K562 (cell line): ENCODE measurements around the gene LETM1. TPM values are rescaled to one million over a fixed set of nuclear protein-coding genes. Genes with fewer than 3 reads are reported as not detected.

Experiments
- ATAC-seq: fragments of 200-7000 bp; cut with Tn5 transposase; 3 replicates; pipeline ENCODE4 v1.9.1; 2020; ENCODE audit warnings: moderate library complexity
- BruUV-seq: library from RNA; stranded (reverse); fragments of 400-500 nt; replicated peaks from 2 replicates; lab custom pipeline; 2021; lab: Mats Ljungman, UMichigan
- CTCF ChIA-PET: fragments of 300-600 bp; formaldehyde crosslinking; extraction: SDS; loops from one replicate; lab custom pipeline; 2021; ENCODE audit warnings: low intra/inter-chr PET ratio; lab: Yijun Ruan, JAX
- POLR2A ChIA-PET: fragments of 300-600, 350-650 bp; sonication (Branson Sonifier 250); formaldehyde crosslinking; extraction: SDS; loops from one replicate; lab custom pipeline; 2021; ENCODE audit warnings: antibody characterized with exemption, inconsistent platforms; lab: Yijun Ruan, JAX
- DNase-seq, 4 experiments: peaks; one replicate each; pipeline versions ENCODE4 v3.0.0 to v3.0.0-alpha.2; 2011 to 2018; ENCODE audit warnings: low spot score in 3 of 4, mixed read lengths in 3 of 4; ENCODE audit errors: extremely low read depth in 1 of 4
- FAIRE-seq: peaks from 2 replicates; lab custom pipeline; 2011; peaks lifted over from hg19 to GRCh38; lab: Jason Lieb, UNC
- H2AFZ ChIP-seq: 2 replicates; pipeline ENCODE4 v1.6.0; 2011; ENCODE audit warnings: low read depth, low read length, control low read depth, inconsistent platforms
- H3K27ac ChIP-seq: fragments of 200-600 bp; 3 replicates; pipeline ENCODE4 v1.8.0; 2011; ENCODE audit warnings: low read depth, mild to moderate bottlenecking, control low read depth, inconsistent platforms, low read length, moderate library complexity, mixed read lengths; ENCODE audit errors: extremely low read depth
- H3K27me3 ChIP-seq, 2 experiments: fragments of 300-600 bp in 1 of 2; 2 replicates in 1 of 2; 3 replicates in 1 of 2; pipeline versions ENCODE4 v1.6.0 to v1.8.0; 2011; ENCODE audit warnings: inconsistent platforms in 2 of 2, low read length in 2 of 2, mild to moderate bottlenecking in 1 of 2, mixed read lengths in 1 of 2, moderate library complexity in 1 of 2; ENCODE audit not compliant: control insufficient read depth in 2 of 2, insufficient read depth in 2 of 2
- H3K36me3 ChIP-seq: fragments of 300-600 bp; 3 replicates; pipeline ENCODE4 v1.8.0; 2011; ENCODE audit warnings: mild to moderate bottlenecking, low read length, inconsistent platforms; ENCODE audit not compliant: control insufficient read depth, insufficient read depth
- H3K4me1 ChIP-seq, 2 experiments: fragments of 200-600 bp in 1 of 2; replicated peaks in 1 of 2; 2 replicates in 1 of 2; 3 replicates in 1 of 2; pipeline versions ENCODE4 v1.5.1 to v1.8.0; 2011; ENCODE audit warnings: inconsistent platforms in 2 of 2, low read length in 2 of 2, mild to moderate bottlenecking in 1 of 2, mixed read lengths in 1 of 2, moderate library complexity in 1 of 2; ENCODE audit not compliant: control insufficient read depth in 2 of 2, insufficient read depth in 2 of 2
- H3K4me2 ChIP-seq: 2 replicates; pipeline ENCODE4 v1.6.1; 2011; ENCODE audit warnings: low read length, control low read depth, inconsistent platforms, mixed read lengths; ENCODE audit not compliant: insufficient read depth
- H3K4me3 ChIP-seq: fragments of 200-600 bp; sonication (generic), shearing (Covaris generic); 2 replicates; pipeline ENCODE4 v1.5.1; 2016; ENCODE audit warnings: control low read depth, inconsistent platforms
- H3K79me2 ChIP-seq: fragments of 200-600 bp; 3 replicates; pipeline ENCODE4 v1.8.0; 2011; ENCODE audit warnings: low read length, inconsistent platforms; ENCODE audit not compliant: control insufficient read depth, insufficient read depth
- H3K9ac ChIP-seq, 2 experiments: 2 replicates each; pipeline versions ENCODE4 v1.6.0 to v1.6.1; 2011; ENCODE audit warnings: low read depth in 2 of 2, low read length in 2 of 2, control low read depth in 1 of 2, inconsistent platforms in 1 of 2, mild to moderate bottlenecking in 1 of 2, mixed read lengths in 1 of 2; ENCODE audit not compliant: insufficient read depth in 1 of 2
- H3K9me1 ChIP-seq: one replicate; pipeline ENCODE4 v1.6.0; 2011; ENCODE audit warnings: inconsistent platforms, mild to moderate bottlenecking, low read length, moderate library complexity; ENCODE audit not compliant: control insufficient read depth, insufficient read depth
- H3K9me3 ChIP-seq: replicated peaks from 2 replicates; pipeline ENCODE4 v1.5.1; 2011; ENCODE audit warnings: low read depth, low read length, inconsistent platforms; ENCODE audit not compliant: control insufficient read depth, insufficient read depth
- H4K20me1 ChIP-seq: replicated peaks from 2 replicates; pipeline ENCODE4 v1.6.1; 2011; ENCODE audit warnings: low read length, inconsistent platforms, mixed read lengths; ENCODE audit not compliant: control insufficient read depth, insufficient read depth
- BRD4 ChIP-seq: fragments of 200-600 bp; sonication (generic); IDR thresholded peaks from 2 replicates; pipeline ENCODE4 v1.6.1; 2017; ENCODE audit warnings: inconsistent platforms
- CC2D1A ChIP-seq: fragments of 450-650 bp; IDR thresholded peaks from 2 replicates; pipeline ENCODE4 v1.6.1; 2017; ENCODE audit warnings: mild to moderate bottlenecking
- CREB1 ChIP-seq, 2 experiments: sonication (generic) in 1 of 2; formaldehyde crosslinking in 1 of 2; IDR thresholded peaks; 2 replicates each; pipeline versions ENCODE4 v1.6.1 to v1.8.0; 2012 to 2022; ENCODE audit warnings: inconsistent platforms in 1 of 2, mild to moderate bottlenecking in 1 of 2, missing genetic modification reagents in 1 of 2, moderate library complexity in 1 of 2
- E2F3 ChIP-seq: fragments of 250-450 bp; sonication (Bioruptor Pico); IDR thresholded peaks from 2 replicates; pipeline ENCODE4 v1.4.0; 2020; ENCODE audit warnings: mild to moderate bottlenecking
- EGR1 ChIP-seq: fragments of 450-650 bp; conservative IDR thresholded peaks from 2 replicates; pipeline ENCODE4 v1.6.1; 2017; ENCODE audit warnings: mild to moderate bottlenecking
- HNRNPLL ChIP-seq: fragments of 200-400 bp; formaldehyde crosslinking; IDR thresholded peaks from 2 replicates; pipeline ENCODE4 v1.6.1; 2017; ENCODE audit warnings: low read length, low read depth, mild to moderate bottlenecking; ENCODE audit not compliant: poor library complexity, severe bottlenecking
- KAT2B ChIP-seq: IDR thresholded peaks from one replicate; pipeline ENCODE4 v1.6.1; 2012; ENCODE audit warnings: low read depth, mild to moderate bottlenecking, control low read depth, inconsistent platforms, low read length, moderate library complexity
- NR4A1 ChIP-seq, 2 experiments: fragments of 250-450 bp in 1 of 2; fragments of 450-650 bp in 1 of 2; sonication (Bioruptor Pico) in 1 of 2; IDR thresholded peaks; 2 replicates each; pipeline versions ENCODE4 v1.4.0 to v1.6.1; 2016 to 2020; ENCODE audit warnings: mild to moderate bottlenecking in 2 of 2, missing compliant biosample characterization in 1 of 2, missing genetic modification characterization in 1 of 2, moderate library complexity in 1 of 2
- RAD21 ChIP-seq, 2 experiments: fragments of 250-450 bp in 1 of 2; fragments of 450-650 bp in 1 of 2; sonication (Bioruptor Pico) in 1 of 2; formaldehyde crosslinking in 1 of 2; IDR thresholded peaks in 1 of 2; conservative IDR thresholded peaks in 1 of 2; 2 replicates each; pipeline versions ENCODE4 v1.4.0 to v1.8.0; 2020 to 2022; ENCODE audit warnings: mild to moderate bottlenecking in 2 of 2, moderate library complexity in 1 of 2
- RB1 ChIP-seq: fragments of 450-650 bp; IDR thresholded peaks from 2 replicates; pipeline ENCODE4 v1.6.1; 2017; ENCODE audit warnings: low read depth, mild to moderate bottlenecking
- RBBP5 ChIP-seq: fragments of 200-600 bp; sonication (generic); IDR thresholded peaks from 2 replicates; pipeline ENCODE4 v1.6.1; 2012; ENCODE audit warnings: borderline replicate concordance, mild to moderate bottlenecking, low read length, control low read depth, inconsistent platforms; ENCODE audit not compliant: insufficient read depth, poor library complexity, severe bottlenecking
- SMARCC2 ChIP-seq: fragments of 450-650 bp; IDR thresholded peaks from 2 replicates; pipeline ENCODE4 v1.6.1; 2017; ENCODE audit warnings: antibody characterized with exemption, moderate library complexity, mild to moderate bottlenecking, low read depth
- SRSF1 ChIP-seq: fragments of 200-400 bp; formaldehyde crosslinking; IDR thresholded peaks from 2 replicates; pipeline ENCODE4 v1.6.1; 2017; ENCODE audit warnings: mild to moderate bottlenecking, low read depth, low read length, moderate library complexity
- SRSF3 ChIP-seq: fragments of 200-400 bp; formaldehyde crosslinking; IDR thresholded peaks from 2 replicates; pipeline ENCODE4 v1.6.1; 2016; ENCODE audit warnings: mild to moderate bottlenecking, low read length, moderate library complexity; ENCODE audit not compliant: insufficient read depth
- TFAM ChIP-seq: fragments of 250-450 bp; sonication (Bioruptor Pico); conservative IDR thresholded peaks from 2 replicates; pipeline ENCODE4 v1.5.0; 2021; ENCODE audit warnings: mild to moderate bottlenecking, moderate library complexity
- ZNF778 ChIP-seq: fragments of 450-650 bp; formaldehyde crosslinking; IDR thresholded peaks from 2 replicates; pipeline ENCODE4 v1.4.0; 2020; ENCODE audit warnings: mild to moderate bottlenecking, moderate library complexity
- WGBS: fragments of 100-300 bp; shearing (Covaris generic); methylation state at CpG from one replicate; pipeline ENCODE4 v1.1.6; 2016; ENCODE audit warnings: low coverage, mixed read lengths; ENCODE audit not compliant: insufficient coverage; ENCODE audit errors: missing lambda C conversion rate; 5-methylcytosine and 5-hydroxymethylcytosine counted together
- in situ Hi-C: fragments of 300-500 bp; cut with MboI; formaldehyde crosslinking; loops from 4 replicates; pipeline ENCODE4 v1.15.0; 2018; ENCODE audit warnings: inconsistent platforms, mixed read lengths
- intact Hi-C: fragments of 100-400 bp; cut with micrococcal nuclease; formaldehyde crosslinking; loops from 2 replicates; pipeline ENCODE4 v1.14.2; 2022
- polyA plus RNA-seq, 8 experiments: library from polyadenylated mRNA; depleted of rRNA in 4 of 8; stranded (reverse) in 5 of 8; unstranded in 3 of 8; fragments of >200 nt; fragmentation: Nextera tagmentation in 2 of 8; fragmentation: Illumina TruSeq in 1 of 8; extraction: Ambion mirVana in 2 of 8; extraction: Trizol in 1 of 8; gene quantifications; 2 replicates each; pipeline versions ENCODE4 v1.2.1 to v1.2.3, GENCODE V29; 2011 to 2014; ENCODE audit warnings: inconsistent platforms in 1 of 8, missing spikeins in 1 of 8
- total RNA-seq, 7 experiments: library from RNA; depleted of rRNA in 6 of 7; stranded (reverse); fragments of >200 nt in 6 of 7; fragmentation: Illumina TruSeq in 2 of 7; extraction: Trizol in 2 of 7; gene quantifications; 2 replicates each; pipeline versions ENCODE4 v1.2.1 to v1.2.3, GENCODE V29; 2011 to 2021; ENCODE audit warnings: low replicate concordance in 1 of 7
- TF ChIP-seq, protein P1 (sequence below): fragments of 450-650 bp; IDR thresholded peaks from 2 replicates; pipeline ENCODE4 v1.6.1; 2016; ENCODE audit warnings: antibody characterized with exemption
- TF ChIP-seq, protein P2 (sequence below), 2 experiments: fragments of 250-450 bp in 1 of 2; fragments of 450-650 bp in 1 of 2; sonication (Bioruptor Pico) in 1 of 2; IDR thresholded peaks; 2 replicates each; pipeline versions ENCODE4 v1.6.1 to v1.8.0; 2016 to 2021; ENCODE audit warnings: mild to moderate bottlenecking in 2 of 2, moderate library complexity in 2 of 2, missing compliant biosample characterization in 1 of 2, missing genetic modification characterization in 1 of 2
- TF ChIP-seq, protein P3 (sequence below): fragments of 250-450 bp; sonication (Bioruptor Pico); IDR thresholded peaks from 2 replicates; pipeline ENCODE4 v1.6.1; 2021; ENCODE audit warnings: mild to moderate bottlenecking

LETM1 gene
- total and polyA plus RNA-seq, 9 of the 15 experiments (the other 6 are each of a cell fraction or from before 2014, with no cell fraction given), result 3.9 to 109 (median 35.0) TPM

DNA sequence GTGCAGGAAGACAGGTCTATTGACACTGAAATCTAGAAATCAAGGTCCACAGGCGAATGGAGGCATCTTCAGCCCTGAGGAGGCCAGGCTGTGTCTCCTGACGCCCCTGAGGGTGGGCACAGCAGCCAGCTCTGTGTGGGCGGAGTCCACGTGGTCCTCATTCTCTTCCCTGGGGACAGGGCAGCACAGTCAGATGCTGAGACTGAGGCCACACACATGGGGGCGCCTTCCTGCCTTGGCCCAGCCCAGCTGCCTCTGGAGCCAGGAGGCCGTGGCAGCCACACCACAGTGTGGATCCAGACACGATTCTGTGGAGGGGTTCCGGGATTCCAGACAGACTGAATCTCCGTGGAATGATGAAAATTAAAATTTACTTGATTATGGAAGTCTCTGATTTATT lies 42.0 kb downstream of the LETM1 start (continued):
- TF ChIP-seq RAD21 (CRISPR knock-in tag; conservative IDR thresholded peaks at IDR 0.05 in 1 of 2, IDR thresholded peaks at IDR 0.05 in 1 of 2), result peak in 1 of 2 experiments; percentile 37; a peak in 2 of 4 replicates
- TF ChIP-seq, protein P1, sequence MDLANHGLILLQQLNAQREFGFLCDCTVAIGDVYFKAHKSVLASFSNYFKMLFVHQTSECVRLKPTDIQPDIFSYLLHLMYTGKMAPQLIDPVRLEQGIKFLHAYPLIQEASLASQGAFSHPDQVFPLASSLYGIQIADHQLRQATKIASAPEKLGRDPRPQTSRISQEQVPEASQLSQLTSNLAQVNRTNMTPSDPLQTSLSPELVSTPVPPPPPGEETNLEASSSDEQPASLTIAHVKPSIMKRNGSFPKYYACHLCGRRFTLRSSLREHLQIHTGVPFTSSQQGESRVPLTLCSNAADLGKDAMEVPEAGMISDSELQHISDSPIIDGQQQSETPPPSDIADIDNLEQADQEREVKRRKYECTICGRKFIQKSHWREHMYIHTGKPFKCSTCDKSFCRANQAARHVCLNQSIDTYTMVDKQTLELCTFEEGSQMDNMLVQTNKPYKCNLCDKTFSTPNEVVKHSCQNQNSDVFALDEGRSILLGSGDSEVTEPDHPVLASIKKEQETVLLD, result no peak
- no peak for TF ChIP-seq RB1
- peak; percentile 37 for TF ChIP-seq EGR1
- TF ChIP-seq BRD4, result no peak
- TF ChIP-seq, all 486 proteins: peak for 7

DNA sequence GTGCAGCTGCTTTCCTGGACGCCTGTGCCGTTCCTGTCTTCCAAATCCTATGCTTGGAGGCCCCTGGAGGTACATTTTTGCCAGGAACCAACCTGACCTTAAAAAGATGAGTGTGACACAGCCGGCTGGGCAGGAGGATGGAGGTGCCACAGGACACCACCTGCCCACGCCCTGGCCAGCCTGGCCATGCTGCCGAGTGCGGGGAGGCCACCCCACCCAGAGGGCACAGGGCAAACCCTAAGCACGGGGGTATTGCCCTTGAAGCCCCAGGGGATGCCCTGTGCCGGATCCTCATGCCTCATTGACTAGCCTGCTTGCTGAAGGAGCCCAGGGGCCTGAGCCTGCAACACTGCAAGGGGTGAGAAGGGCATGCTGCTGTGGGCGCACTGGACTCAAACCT lies 42.7 kb downstream of the LETM1 start:
- WGBS, result 89% methylated on average over 9 of the region's 9 CpGs
- intact Hi-C loops (loop anchor here (5.0 kb wide), 2 partner anchors 84 to 99 kb away; no protein-coding TSS in a partner anchor), in situ Hi-C loops (loop anchor here (5.0 kb wide), 1 partner anchor 71 kb away; no protein-coding TSS in a partner anchor)
- Histone ChIP-seq H3K9ac (no peak overlapping the region), H3K27me3 (no peaks in the 10 kb centered on the region), H3K4me1 (peaks cover 0 to 24% of the 10 kb centered on the region in 2 experiments; a peak in 2 of 5 replicates), H2AFZ (no peak overlapping the region), H4K20me1 (no peaks in the 10 kb centered on the region; the same call in 1 of the 2 replicates), H3K36me3 (peaks cover 61% of the 10 kb centered on the region; the same call in 2 of the 3 replicates), H3K27ac (no peak overlapping the region), H3K9me1 (peaks cover 3% of the 10 kb centered on the region), H3K79me2 (no peaks in the 10 kb centered on the region), H3K4me2 (no peak overlapping the region), H3K4me3 (no peak overlapping the region), H3K9me3 (no peaks in the 10 kb centered on the region)
- CTCF ChIA-PET, result interaction anchor here (1.0 kb wide), 1 partner anchor 97 kb away, joined by 3 read pairs; no protein-coding TSS in a partner anchor
- TSS peak; percentile 31 for BruUV-seq
- no peak for ATAC-seq
- DNase-seq, result no peak
- POLR2A ChIA-PET, result no interaction called here
- no peak for FAIRE-seq
- TF ChIP-seq, protein P2, sequence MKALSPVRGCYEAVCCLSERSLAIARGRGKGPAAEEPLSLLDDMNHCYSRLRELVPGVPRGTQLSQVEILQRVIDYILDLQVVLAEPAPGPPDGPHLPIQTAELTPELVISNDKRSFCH (CRISPR knock-in tag; IDR thresholded peaks at IDR 0.05), result no peak
- TF ChIP-seq, protein P2 (tag; IDR thresholded peaks at IDR 0.05), result no peak
- no peak for TF ChIP-seq NR4A1 (CRISPR knock-in tag; IDR thresholded peaks at IDR 0.05)
- no peak for TF ChIP-seq NR4A1 (tag; IDR thresholded peaks at IDR 0.05)
- no peak for TF ChIP-seq SRSF1
- TF ChIP-seq HNRNPLL, result no peak
- no peak for TF ChIP-seq E2F3 (CRISPR knock-in tag)
- no peak for TF ChIP-seq RBBP5
- no peak for TF ChIP-seq SMARCC2
- TF ChIP-seq, protein P3, sequence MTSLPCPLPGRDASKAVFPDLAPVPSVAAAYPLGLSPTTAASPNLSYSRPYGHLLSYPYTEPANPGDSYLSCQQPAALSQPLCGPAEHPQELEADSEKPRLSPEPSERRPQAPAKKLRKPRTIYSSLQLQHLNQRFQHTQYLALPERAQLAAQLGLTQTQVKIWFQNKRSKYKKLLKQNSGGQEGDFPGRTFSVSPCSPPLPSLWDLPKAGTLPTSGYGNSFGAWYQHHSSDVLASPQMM (CRISPR knock-in tag), result no peak
- no peak for TF ChIP-seq ZNF778 (CRISPR knock-in tag)
- TF ChIP-seq TFAM (CRISPR knock-in tag), result no peak
- no peak for TF ChIP-seq KAT2B
- TF ChIP-seq SRSF3, result no peak
- TF ChIP-seq CC2D1A, result no peak
- TF ChIP-seq CREB1 (IDR thresholded peaks at IDR 0.05), result no peak
- TF ChIP-seq CREB1 (CRISPR knock-in tag; IDR thresholded peaks at IDR 0.05), result no peak
